ENCODE measurements around the gene ECEL1. TPM values are rescaled to one million over a fixed set of nuclear protein-coding genes. Genes with fewer than 3 reads are reported as not detected.

ECEL1 gene
- total and polyA plus RNA-seq, 12 donors, result 3.9 to 31.7 (median 7.3) TPM

DNA sequence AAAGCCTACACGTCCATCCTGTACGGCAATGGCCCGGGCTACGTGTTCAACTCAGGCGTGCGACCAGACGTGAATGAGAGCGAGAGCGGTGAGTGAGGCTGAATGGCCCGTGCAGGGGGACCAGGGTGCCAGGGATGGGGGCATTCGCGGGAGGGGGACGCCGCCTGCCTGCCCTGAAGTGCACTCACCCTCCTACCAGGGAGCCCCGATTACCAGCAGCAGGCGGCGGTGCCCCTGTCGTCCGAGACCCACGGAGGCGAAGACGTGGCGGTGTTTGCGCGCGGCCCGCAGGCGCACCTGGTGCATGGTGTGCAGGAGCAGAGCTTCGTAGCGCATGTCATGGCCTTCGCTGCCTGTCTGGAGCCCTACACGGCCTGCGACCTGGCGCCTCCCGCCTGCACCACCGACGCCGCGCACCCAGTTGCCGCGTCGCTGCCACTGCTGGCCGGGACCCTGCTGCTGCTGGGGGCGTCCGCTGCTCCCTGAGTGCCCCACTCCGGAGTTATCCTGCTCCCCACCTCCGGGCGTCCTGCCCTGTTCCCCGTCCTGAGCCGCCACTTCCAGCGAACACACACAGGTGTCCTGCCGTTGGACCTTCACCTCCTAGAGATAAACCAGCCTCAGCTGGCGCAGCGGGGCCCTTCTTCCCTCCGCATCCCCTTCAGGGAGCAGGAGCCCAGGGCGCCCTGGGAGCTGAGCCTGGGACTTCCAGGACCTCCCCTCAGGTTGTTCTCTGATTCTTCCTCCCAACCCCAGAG lies 28.8 kb downstream of the ECEL1 start:
- no peak overlapping the region for H3K4me3 ChIP-seq
- no peak overlapping the region for H3K27ac ChIP-seq
- no peaks in the 10 kb centered on the region for H3K4me1 ChIP-seq (replicated peaks in 1 of 2)
- intact Hi-C loops (cut with DNase I), result no loop called here
- H3K36me3 ChIP-seq (replicated peaks in 1 of 2), result no peaks in the 10 kb centered on the region
- 46 to 75% (median 55%) methylated on average over 25 to 56 of the region's 56 CpGs for WGBS, 4 donors
- peak in 1 of 7 donors; percentile 15 for DNase-seq
- no peaks in the 10 kb centered on the region for H3K9me3 ChIP-seq (replicated peaks in 1 of 3)
- no peak for TF ChIP-seq POLR2A (IDR thresholded peaks at IDR 0.05)
- TF ChIP-seq, protein P1, sequence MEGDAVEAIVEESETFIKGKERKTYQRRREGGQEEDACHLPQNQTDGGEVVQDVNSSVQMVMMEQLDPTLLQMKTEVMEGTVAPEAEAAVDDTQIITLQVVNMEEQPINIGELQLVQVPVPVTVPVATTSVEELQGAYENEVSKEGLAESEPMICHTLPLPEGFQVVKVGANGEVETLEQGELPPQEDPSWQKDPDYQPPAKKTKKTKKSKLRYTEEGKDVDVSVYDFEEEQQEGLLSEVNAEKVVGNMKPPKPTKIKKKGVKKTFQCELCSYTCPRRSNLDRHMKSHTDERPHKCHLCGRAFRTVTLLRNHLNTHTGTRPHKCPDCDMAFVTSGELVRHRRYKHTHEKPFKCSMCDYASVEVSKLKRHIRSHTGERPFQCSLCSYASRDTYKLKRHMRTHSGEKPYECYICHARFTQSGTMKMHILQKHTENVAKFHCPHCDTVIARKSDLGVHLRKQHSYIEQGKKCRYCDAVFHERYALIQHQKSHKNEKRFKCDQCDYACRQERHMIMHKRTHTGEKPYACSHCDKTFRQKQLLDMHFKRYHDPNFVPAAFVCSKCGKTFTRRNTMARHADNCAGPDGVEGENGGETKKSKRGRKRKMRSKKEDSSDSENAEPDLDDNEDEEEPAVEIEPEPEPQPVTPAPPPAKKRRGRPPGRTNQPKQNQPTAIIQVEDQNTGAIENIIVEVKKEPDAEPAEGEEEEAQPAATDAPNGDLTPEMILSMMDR (IDR thresholded peaks at IDR 0.05), result no peak
- H3K27me3 ChIP-seq, result peaks cover 18% of the 10 kb centered on the region

DNA sequence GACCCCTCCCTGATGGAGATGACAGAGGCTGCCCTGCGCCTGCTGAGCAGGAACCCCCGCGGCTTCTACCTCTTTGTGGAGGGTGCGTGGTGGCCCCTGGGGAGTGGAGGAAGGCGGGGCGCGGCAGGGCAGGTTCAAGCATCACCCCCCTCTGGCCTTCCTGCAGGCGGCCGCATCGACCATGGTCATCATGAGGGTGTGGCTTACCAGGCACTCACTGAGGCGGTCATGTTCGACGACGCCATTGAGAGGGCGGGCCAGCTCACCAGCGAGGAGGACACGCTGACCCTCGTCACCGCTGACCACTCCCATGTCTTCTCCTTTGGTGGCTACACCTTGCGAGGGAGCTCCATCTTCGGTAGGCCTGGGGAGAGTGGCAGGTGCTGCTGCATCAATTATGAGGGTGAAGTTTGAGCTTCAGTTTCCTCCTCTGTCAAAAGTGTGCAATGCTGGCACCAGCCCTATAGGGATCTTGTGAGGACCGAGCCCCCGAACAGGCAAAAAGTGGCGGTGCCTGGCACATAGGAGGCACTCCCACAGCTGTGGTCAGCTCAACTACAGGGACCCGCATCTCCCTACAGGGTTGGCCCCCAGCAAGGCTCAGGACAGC lies 29.5 kb downstream of the ECEL1 start:
- intact Hi-C loops (cut with DNase I), result no loop called here
- 84 to 92% (median 87%) methylated on average over 11 to 25 of the region's 25 CpGs for WGBS, 4 donors
- Histone ChIP-seq H3K27me3 (peaks cover 18% of the 10 kb centered on the region), H3K4me1 (replicated peaks in 1 of 2) (no peaks in the 10 kb centered on the region), H3K9me3 (replicated peaks in 1 of 3) (no peaks in the 10 kb centered on the region), H3K36me3 (replicated peaks in 1 of 2) (no peaks in the 10 kb centered on the region), H3K4me3 (no peak overlapping the region), H3K27ac (no peak overlapping the region)
- TF ChIP-seq, protein P1 (IDR thresholded peaks at IDR 0.05), result no peak
- TF ChIP-seq POLR2A (IDR thresholded peaks at IDR 0.05), result no peak
- peak in 1 of 7 donors; percentile 14 for DNase-seq

DNA sequence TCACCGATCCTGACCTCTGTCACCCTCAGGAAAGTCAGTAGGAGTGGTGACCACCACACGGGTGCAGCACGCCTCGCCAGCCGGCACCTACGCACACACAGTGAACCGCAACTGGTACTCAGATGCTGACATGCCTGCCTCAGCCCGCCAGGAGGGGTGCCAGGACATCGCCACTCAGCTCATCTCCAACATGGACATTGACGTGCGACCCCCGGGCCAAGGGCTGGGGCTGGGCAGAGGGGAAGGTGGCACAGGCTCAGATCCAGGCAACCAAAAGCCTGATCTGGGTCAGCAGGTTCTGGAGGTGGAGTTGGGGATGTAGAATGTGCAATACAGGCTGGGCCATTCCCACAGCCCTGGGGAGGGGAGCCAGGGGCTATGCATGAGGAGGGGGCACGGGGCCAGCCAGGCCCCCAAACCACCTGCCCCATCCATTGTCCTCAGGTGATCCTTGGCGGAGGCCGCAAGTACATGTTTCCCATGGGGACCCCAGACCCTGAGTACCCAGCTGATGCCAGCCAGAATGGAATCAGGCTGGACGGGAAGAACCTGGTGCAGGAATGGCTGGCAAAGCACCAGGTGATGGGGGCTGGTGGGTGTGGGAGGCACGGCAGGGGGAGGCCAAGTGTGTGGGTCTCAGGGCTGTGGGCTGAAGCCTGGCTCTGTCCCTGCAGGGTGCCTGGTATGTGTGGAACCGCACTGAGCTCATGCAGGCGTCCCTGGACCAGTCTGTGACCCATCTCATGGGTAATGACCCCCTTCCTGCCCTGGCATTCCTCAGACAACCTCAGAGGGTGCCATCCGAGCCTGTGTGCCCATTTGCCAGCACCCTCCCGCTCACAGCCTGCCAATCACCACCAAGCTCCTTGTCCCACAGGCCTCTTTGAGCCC lies 30.3 kb downstream of the ECEL1 start:
- peak in 1 of 7 donors; percentile 15 for DNase-seq
- intact Hi-C loops (cut with DNase I), result no loop called here
- TF ChIP-seq POLR2A (IDR thresholded peaks at IDR 0.05), result no peak
- TF ChIP-seq, protein P1 (IDR thresholded peaks at IDR 0.05), result no peak
- Histone ChIP-seq H3K27ac (no peak overlapping the region), H3K4me1 (replicated peaks in 1 of 2) (no peaks in the 10 kb centered on the region), H3K27me3 (peaks cover 18% of the 10 kb centered on the region), H3K9me3 (replicated peaks in 1 of 3) (no peaks in the 10 kb centered on the region), H3K4me3 (no peak overlapping the region), H3K36me3 (replicated peaks in 1 of 2) (no peaks in the 10 kb centered on the region)
- WGBS, 4 donors, result 82 to 89% (median 87%) methylated on average over 13 to 21 of the region's 21 CpGs
